ENCODE measurements around the gene TUBGCP5.

TUBGCP5 gene

DNA sequence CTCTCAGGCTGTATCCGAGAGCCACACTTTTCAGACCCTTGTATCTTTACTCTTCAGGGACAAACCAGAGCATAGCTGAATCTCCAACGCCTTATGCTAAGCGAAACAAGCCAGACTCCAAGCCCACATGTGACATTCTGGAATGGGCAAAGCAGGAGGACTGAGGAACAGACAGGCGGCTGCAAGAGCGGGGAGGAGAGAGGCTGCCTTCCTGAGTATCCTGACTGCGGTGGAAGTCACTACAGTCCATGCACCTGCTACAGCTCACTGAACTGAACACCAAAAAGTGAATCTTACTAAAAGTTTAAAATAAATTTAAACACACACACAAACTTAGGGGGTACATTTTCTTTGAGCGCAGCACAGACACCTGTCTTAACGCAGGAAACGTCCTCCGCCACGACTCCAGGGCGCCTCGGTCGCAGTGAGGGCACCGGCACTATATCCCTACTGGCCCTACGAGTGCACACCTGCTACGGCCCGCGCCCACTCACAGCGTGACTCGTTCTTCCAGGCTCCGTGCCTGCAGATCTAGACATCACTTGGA lies 60.6 kb downstream of the TUBGCP5 start:
- DNase-seq (ENCODE audit: low spot score), result no peak

DNA sequence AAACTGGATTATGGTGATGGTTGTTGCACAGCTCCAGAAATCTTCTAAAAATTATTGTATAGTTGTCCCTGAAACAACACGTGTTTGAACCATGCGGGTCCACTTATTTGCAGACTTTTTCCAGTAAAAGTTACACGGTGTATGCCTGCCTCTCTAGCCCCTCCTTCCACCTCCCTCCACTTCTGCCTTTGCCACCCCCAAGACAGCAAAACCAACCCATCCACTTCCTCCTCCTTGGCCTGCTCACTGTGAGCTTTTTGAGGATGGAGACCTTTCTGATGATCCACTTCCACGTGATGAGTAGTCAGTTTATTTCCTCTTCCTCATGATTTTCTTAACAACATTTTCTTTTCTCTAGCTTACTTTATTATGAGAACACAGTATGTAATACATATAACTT lies 64.6 kb downstream of the TUBGCP5 start:
- DNase-seq (ENCODE audit: low spot score), result no peak

DNA sequence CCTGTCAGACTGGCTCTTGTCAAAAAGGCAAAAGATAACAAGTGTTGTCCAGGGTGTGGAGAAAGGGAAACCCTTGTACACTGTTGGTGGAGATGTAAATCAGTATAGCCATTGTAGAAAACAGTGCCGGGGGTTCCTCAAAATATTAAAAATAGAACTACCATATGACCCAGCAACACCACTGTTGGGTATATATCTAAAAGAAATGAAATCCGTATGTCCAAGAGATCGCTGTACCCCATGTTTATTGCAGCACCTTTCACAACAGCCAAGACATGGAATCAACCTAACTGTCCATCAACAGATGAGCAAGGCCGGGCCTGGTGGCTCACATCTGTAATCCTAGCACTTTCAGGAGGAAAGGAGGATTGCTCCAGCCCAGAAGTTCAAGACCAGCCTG lies 65.4 kb downstream of the TUBGCP5 start:
- no peak for DNase-seq (ENCODE audit: low spot score)

DNA sequence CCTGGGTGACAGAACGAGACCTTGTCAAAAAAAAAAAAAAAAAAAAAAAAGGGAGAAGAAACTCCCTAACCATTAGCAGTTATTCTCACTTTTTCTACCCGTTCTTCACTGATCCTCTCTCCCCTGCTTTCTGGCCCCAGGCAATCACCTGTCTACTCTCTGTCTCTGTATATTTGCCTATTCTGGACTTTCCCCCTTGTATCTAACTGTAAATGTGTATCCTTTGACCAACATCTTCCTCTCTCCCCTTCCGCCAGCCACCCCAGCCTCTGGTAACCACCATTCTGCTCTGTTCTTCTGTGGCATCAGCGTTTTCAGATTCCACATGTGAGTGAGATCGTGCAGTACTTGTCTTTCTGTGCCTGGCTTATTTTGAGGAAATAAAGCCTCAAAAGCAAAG lies 66.1 kb downstream of the TUBGCP5 start:
- DNase-seq (ENCODE audit: low spot score), result no peak

DNA sequence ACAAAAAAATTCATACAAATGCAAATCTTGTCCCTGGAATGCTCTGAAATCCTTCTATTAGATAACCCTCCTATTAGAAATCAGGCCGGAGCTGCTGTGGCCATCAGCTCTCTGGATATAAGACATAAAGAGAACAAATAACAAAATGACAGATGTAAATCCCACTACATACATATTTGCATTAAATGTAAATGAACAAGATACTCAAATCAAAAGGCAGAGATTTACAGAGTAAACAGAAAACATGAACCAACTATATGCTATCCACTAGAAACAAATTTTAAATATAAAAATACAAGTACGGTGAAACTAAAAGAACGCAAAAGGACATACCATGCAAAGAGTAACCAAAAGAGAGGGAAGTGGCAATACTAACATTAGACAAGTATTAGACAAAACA lies 69.9 kb downstream of the TUBGCP5 start:
- no peak for DNase-seq (ENCODE audit: low spot score)

DNA sequence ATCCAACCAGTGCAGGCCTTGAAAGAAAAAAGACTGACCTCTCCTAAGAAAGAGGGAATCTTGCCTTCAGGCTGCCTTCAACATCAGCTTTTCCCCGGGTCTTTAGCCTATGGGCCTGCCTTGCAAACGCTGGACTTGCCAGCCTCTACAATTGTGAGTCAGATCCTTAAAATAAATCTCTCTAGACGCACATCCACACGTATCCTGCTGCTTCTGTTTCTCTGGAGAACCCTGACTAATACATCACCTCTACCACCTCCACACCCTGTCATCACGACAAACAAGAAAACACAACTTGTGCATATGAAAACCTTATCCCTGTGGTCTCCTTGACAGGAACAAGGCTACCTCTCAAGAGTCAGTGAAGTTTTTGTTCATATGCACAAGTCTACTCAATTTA lies 71.0 kb downstream of the TUBGCP5 start:
- no peak for DNase-seq (ENCODE audit: low spot score)

DNA sequence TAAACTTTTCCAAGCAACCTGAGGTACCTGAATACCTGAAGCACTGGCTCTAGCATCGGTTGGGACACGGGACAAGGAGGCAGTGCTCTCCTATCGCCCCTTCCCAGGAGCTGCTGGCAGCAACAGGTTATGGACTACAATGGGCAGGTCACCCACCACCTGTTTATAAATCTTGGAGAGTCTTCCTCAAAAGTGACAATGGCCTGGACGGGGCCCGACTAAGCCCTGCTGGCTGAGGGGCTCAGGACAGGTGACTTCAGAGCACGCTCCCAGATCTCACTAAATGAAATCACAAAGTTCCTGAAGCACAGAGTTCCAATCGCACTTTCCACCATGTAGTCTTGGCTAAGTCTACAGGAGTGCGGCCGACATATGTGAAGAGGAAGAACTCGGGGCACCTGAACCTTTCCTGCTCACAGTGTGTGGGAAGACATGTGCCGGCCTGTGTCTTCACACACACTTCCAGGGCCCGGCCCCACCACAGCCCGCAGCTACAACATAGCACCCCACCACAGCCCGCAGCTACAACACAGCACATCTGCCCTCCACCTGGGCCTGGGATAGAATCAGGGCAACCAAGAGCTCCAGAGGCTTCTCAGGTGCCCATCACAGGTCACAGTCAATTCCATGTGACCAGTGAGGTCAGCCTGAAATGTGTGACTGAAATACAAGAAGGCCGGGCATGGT lies 72.1 kb downstream of the TUBGCP5 start:
- no peak for DNase-seq (ENCODE audit: low spot score)

DNA sequence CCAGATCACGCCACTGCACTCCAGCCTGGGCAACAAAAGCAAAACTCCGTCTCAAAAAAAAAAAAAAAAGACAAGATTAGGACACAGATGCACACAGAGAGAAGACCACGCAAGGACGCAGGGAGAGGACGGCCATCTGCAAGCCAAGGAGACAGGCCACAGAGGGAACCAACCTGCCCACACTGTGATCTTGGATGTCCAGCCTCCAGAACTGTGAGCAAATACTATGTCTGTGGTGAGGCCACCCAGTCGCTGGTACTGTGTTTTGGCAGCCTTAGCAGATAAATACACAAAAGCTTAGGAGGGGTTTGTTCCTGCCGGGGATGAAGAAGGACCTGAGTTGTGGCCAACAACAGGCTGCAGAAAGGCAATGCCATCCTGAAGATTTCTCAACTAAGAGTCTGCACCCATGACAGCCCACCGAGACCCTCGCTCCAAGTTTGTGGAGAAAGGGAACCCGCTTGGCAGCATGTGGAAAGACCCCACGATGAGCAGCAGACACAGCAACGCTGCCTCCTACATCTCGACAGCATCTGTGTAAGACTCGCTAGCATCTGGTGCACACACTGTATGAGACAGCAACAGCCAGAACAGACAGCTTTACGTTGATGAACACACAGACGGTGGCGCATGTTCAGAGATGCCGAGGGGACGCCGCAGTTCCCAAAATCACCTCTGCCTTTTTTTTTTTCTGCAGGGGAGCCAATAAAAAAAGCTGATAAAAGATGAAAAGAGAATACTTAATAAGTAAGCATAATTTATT lies 72.9 kb downstream of the TUBGCP5 start:
- no peak for DNase-seq (ENCODE audit: low spot score)

DNA sequence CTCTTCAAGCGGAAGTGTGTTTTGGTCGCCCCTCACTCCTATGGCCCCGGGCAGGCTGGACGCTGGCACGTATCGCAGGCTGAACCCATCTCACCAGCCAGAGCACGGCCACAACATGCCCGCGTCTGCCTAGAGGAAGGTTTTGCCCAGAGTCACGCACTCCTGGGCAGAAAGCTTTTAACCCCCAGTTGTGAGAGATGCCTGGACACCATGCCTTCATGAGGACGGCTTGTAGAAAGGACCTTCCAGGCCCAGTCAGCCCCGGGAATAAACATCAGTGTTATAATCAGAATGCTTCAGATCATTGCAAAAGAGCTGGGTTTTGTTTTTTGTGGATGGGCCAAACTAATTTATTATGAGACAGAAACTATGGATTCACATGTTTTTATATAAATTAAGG lies 75.7 kb downstream of the TUBGCP5 start:
- DNase-seq (ENCODE audit: low spot score), result no peak

DNA sequence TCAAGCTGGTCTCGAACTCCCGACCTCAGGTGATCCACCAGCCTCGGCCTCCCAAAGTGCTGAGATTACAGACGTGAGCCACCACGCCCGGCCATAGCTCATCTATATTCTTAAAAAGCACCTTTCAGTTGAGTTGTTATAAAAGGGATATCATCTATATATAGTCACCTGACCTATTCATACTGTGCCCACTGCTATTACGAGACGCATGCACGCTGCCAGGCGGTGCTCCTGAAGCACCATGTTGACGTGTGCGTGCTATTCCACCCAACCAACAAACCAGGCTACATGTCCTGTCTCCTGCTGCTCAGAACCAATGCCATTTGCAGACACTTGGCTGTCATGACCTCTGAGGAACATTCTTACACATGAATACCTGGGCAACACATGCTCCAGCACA lies 76.8 kb downstream of the TUBGCP5 start:
- DNase-seq (ENCODE audit: low spot score), result no peak

DNA sequence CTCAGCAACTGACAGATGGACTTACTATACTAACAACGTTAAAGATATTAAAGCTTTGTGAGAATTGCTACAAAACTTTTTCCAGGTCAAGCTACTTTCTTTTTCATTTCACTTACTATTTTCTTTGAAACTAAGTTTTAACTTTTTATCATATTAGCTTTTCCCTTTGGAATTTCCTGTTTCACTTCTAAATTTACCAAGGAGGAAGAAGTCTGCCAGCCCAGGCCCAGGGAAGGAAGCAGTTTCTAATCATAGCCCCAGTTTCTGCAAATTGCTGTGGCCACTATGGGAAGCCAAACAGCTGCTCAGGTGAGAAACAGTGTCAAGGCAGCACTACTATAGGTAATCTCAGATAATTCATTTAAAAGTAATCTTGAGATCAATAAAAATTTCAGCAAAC lies 77.6 kb downstream of the TUBGCP5 start:
- no peak for DNase-seq (ENCODE audit: low spot score)

DNA sequence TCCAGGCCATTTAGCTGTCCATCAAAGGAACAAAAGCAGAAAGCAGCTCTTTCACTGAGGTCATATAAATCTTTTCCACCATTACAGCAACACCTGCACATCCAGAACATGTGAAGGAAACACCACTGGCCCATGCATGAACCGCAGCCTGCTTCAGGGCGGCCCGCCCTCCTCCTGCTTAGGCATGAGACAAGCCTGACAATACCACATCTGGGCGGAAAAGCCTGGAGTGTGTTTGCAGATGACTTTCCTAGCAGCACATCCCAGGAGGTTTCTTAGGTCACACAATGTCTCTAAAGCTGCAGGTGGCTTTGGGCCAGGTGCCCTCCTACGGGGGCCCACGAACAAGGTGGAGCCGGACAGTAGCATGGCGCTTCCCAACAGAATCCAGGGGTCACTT lies 78.8 kb downstream of the TUBGCP5 start:
- DNase-seq (ENCODE audit: low spot score), result no peak

DNA sequence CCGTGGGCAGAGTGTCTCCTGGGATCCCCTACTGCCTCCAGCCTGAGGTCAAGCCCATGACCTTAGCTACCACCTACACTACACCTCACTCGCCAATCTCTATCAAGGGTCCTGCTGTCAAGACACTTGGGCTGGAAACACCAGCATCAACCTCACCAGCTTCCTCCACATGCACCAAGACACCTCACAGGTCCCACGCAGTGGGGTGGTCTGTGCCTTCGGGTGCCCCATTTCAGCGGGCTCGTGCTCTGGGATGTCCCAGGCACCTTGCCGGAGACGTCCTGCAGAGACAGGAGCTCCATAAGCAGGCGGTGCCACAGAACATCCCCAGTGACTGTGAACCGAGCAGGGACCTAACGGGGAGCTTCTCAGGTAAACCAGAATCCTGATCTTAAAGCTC lies 79.2 kb downstream of the TUBGCP5 start:
- DNase-seq (ENCODE audit: low spot score), result no peak

DNA sequence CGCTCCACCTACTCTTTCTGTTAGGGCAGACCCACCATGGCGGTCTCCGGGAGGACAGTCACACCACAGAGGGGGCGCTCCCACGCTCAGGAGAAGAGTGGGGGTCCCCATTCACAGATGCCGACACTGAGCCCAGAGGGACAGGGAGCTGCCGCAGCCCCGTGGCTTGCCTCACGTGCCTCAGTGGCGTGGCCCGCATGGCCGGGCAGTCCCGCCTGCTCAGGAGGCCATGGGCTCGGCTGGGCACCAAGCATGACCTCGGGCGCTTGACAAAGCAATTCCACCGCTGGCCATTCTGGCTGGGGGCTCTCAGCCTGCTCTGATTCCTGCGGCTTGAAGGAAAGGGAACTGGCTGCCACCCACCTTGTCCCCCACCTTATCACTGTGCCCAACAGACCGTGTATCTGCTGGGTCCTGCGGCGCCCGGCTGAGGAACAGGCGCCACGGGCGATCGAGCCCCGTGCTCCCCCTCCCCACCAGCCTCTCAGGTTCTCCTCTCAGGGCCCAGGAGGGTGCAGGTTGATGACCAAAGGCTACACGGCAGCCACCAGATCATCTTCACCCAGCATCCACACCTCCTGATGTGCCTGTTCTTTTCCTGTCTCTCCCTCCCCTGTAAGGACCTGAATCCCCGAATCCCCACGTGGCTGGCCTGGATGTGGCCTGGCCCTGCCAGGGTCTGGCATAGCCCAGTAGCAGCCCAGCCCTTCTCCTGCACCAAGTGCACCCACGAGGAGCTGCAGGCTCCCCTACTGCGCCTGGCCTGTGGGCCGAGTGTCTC lies 79.9 kb downstream of the TUBGCP5 start:
- DNase-seq (ENCODE audit: low spot score), result no peak

DNA sequence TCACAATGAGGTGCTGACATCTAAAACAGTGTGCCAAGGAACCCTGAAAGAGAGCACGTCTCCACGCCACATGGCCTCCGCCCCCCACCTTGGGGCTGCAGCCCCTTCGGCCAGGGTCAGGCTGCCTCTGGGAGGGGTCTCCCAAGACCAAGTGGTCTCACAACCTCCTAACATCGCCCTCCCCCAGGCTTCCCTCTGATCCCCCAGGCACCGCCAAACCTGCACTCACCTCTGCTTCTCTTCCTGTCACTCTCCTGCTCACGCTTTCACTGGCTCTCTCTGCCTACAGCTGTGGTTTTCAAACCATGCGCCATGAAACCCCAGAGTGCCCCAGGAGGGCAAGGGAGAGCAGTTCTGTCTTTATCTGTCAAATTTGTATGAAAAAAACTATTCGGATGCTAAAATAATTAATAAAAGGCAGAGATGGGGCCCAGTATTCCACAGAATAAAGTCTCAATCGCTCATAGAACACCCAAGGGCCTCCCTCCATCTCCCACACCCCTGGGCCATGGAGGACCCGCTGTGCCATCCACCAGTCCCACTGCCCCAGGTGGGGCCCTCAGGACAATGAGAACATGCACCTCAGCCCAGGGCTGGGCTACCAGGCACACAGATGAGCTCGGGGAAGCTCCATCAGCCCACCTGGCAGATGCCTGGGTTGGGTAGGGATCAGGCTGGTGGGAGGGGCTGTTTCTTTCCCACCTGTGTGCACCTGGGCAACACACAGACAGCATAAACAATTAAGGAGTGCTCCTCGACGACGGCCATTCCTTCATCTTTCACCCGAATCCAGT lies 80.7 kb downstream of the TUBGCP5 start:
- DNase-seq (ENCODE audit: low spot score), result no peak

DNA sequence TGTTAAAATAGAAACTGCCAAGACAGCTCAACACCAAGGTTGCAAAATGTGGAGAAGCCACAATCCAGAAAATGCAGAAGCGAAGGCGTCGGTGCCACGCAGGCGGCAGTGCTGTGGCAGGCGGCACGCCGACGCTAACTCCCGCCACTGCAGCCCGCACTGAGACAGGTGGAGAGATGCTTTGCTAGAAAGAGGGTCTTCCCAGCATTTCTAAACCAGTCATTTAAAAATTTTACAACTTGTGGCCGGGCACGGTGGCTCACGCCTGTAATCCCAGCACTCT lies 82.5 kb downstream of the TUBGCP5 start:
- DNase-seq (ENCODE audit: low spot score), result no peak

DNA sequence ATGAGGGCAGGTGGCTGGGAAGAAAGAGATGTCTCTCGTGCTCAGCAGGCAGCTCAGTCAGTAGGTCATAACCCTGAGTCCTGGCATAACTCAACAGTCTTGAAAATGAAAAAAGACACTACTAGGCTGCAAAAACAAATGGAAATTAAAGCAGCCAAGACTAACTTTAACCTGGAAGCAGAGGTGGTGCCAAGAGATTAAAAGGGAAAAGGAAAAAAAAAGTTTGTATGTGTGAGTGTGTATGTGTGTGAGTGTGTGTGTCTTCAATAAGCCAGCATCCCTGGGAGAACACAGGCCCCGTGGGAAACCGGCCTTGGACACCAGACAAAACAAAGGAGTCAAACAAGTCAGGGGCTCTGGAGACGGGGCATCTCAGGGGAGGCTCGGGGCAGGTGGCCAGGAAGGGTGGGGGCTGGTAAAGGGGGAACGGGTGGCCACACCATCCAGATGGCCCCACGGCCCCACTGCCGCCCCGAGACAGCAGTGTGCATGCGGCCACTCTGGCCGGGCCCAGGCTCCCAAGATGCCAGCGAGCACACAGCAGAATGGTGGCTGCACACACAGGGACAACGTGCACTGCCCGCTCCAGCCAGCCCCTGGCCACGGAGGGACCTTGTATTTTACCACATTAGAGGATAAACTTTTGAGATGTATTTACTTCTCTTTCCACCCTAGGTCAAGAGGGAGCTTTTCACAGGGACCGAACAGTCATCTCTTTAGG lies 83.0 kb downstream of the TUBGCP5 start:
- no peak for DNase-seq (ENCODE audit: low spot score)

DNA sequence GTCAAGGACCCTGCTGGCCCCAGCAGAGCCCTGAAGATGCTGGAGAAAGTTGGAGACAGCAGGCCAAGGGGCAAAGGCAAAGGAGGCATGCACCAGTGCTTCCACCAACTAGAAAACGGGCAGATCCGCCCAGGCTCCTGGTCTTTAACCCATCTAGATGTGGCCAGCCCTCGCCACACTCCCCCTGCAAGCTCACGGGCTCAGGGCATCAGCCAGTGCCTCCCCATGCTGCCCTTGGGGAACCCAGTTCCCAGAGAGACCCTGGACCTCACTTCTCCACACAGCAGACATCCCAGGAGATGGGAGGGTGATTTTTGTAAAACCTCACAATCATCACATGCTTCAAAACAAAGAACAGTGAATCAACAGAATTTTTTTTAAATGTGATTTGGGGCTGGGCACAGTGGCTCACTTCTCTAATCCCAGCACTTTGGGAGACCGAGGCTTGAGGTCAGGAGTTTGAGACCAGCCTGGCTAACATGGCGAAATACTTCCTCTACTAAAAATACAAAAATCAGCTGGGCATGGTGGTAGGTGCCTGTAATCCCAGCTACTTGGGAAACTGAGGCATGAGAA lies 83.7 kb downstream of the TUBGCP5 start:
- DNase-seq (ENCODE audit: low spot score), result no peak

DNA sequence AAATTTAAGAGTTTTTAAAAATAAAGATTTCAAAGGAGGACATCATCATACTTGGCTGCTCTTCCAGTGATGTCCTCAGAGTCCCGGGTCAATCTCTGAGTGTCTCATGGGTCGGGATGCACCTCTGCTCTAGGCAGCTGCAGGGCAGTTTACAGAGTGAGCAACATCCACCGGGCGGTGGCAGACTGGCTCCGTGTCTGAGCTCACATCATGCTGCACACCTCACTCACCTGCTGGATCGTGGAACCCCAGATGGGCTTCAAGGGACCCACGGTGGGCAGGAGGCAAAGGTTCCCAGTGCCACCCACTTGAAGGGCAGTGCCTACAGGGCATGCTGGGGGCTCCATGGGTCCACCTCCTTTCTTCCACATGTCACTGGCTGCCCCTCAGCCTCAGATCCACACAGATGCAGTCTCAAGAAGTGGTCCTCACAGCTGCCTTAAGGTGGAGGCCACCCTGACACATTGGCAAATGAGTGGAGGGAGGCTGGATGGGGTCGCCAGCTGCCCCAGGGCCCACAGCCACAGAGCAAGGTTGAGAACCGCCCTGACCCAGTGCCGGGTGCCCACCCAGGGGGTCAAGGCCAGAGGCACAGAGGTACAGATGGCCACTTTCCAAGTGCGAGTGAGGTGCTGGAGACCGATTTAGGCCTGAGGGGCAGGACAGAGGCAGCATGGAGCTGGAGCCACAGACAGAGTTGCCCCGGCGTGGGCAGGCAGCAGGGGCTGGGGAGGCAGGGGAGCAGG lies 84.4 kb downstream of the TUBGCP5 start:
- DNase-seq (ENCODE audit: low spot score), result no peak

DNA sequence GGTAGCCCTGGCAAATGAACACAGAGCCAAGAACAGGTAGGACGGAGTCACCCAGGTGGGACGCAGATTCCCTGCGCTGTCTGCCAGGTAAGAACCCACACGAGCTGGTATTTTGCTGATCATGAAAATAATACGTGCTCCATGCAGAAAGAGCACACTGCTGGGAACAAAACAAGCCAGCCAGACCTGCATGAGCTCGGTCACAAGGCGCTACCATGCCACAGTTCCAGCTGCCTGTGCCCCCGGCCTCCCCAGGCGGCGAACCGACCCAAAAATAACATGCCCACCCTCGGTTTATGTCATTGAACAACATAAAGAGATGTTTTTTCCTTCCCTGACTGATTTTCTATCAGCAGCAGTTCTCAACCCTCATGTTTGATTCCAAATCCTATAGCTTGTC lies 85.0 kb downstream of the TUBGCP5 start:
- DNase-seq (ENCODE audit: low spot score), result no peak
